SK-N-SH treated with all-trans-retinoic acid at 6 μM for 48 hours (cell line): ENCODE measurements around the gene ZNF420.

Experiments used
- ARNTL ChIP-seq: fragments of 450-650 bp; formaldehyde crosslinking; IDR thresholded peaks from 2 replicates; pipeline ENCODE4 v1.5.0; 2020; ENCODE audit warnings: low read depth, mild to moderate bottlenecking, moderate library complexity, borderline replicate concordance
- CSRNP3 ChIP-seq: fragments of 250-450 bp; sonication (Bioruptor Pico); IDR thresholded peaks from 2 replicates; pipeline ENCODE4 v1.5.1; 2021; ENCODE audit warnings: mild to moderate bottlenecking, moderate library complexity
- GLIS3 ChIP-seq: fragments of 250-450 bp; sonication (Bioruptor Pico); IDR thresholded peaks from 2 replicates; pipeline ENCODE4 v1.5.0; 2020; ENCODE audit warnings: mild to moderate bottlenecking, moderate library complexity
- PATZ1 ChIP-seq: fragments of 250-450 bp; sonication (Bioruptor Pico); IDR thresholded peaks from 2 replicates; pipeline ENCODE4 v1.8.0; 2020; ENCODE audit warnings: mild to moderate bottlenecking, moderate library complexity, borderline replicate concordance
- POU6F1 ChIP-seq: fragments of 250-450 bp; sonication (Bioruptor Pico); IDR thresholded peaks from 2 replicates; pipeline ENCODE4 v1.8.0; 2021; ENCODE audit warnings: low read depth, mild to moderate bottlenecking, moderate library complexity, borderline replicate concordance
- RARB ChIP-seq: fragments of 250-450 bp; sonication (Bioruptor Pico); IDR thresholded peaks from 2 replicates; pipeline ENCODE4 v1.8.0; 2021; ENCODE audit warnings: mild to moderate bottlenecking, moderate library complexity
- TOX ChIP-seq: fragments of 250-450 bp; sonication (Bioruptor Pico); IDR thresholded peaks from 2 replicates; pipeline ENCODE4 v1.8.0; 2021; ENCODE audit warnings: mild to moderate bottlenecking, moderate library complexity, borderline replicate concordance
- ZFP3 ChIP-seq: fragments of 250-450 bp; sonication (Bioruptor Pico); IDR thresholded peaks from 2 replicates; pipeline ENCODE4 v1.5.0; 2020; ENCODE audit warnings: mild to moderate bottlenecking, moderate library complexity
- ZNF8 ChIP-seq: fragments of 450-650 bp; formaldehyde crosslinking; IDR thresholded peaks from 2 replicates; pipeline ENCODE4 v1.5.0; 2020; ENCODE audit warnings: mild to moderate bottlenecking, moderate library complexity

GRCh38 chr19:37059142-37059541, 19.1 kb upstream of the ZNF420 start:
- TF ChIP-seq TOX (CRISPR knock-in tag) (no peak), ZFP3 (CRISPR knock-in tag) (no peak), RARB (CRISPR knock-in tag) (no peak), ZNF8 (CRISPR knock-in tag) (no peak), PATZ1 (CRISPR knock-in tag) (no peak), CSRNP3 (CRISPR knock-in tag) (no peak), POU6F1 (CRISPR knock-in tag) (no peak), ARNTL (no peak), GLIS3 (CRISPR knock-in tag) (no peak)
